ENCODE measurements around the gene ZEB2. TPM values are rescaled to one million over a fixed set of nuclear protein-coding genes. Genes with fewer than 3 reads are reported as not detected.
A peak's percentile ranks its signal among the peaks of the same experiment; 100 is the strongest.

ZEB2 gene
- total RNA-seq, 1 donor from 2014 or later: 6.3 TPM

DNA sequence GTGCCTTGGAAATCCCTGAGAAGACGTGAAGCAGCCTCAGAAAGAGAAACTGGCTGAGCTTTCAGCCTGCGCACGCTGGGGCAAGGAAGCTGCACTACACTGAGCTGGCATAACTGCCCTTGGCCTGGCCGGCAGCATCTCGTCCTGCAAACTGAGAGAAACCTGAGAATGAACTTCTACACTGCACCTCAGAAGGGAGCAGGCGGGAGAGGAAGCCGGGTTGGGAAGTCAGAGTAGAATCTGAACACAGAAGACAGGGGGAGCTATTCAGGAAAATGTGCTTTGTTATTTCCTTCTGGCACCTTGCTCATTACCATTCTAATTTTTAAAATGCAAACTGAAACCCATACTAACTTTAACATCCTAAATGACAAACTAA, 70.9 kb downstream of the ZEB2 start:
- TF ChIP-seq, protein P1, sequence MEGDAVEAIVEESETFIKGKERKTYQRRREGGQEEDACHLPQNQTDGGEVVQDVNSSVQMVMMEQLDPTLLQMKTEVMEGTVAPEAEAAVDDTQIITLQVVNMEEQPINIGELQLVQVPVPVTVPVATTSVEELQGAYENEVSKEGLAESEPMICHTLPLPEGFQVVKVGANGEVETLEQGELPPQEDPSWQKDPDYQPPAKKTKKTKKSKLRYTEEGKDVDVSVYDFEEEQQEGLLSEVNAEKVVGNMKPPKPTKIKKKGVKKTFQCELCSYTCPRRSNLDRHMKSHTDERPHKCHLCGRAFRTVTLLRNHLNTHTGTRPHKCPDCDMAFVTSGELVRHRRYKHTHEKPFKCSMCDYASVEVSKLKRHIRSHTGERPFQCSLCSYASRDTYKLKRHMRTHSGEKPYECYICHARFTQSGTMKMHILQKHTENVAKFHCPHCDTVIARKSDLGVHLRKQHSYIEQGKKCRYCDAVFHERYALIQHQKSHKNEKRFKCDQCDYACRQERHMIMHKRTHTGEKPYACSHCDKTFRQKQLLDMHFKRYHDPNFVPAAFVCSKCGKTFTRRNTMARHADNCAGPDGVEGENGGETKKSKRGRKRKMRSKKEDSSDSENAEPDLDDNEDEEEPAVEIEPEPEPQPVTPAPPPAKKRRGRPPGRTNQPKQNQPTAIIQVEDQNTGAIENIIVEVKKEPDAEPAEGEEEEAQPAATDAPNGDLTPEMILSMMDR (conservative IDR thresholded peaks at IDR 0.05; ENCODE audit: low read depth, low read length): peak; percentile 64
- DNase-seq (ENCODE audit: low read depth): no peak

DNA sequence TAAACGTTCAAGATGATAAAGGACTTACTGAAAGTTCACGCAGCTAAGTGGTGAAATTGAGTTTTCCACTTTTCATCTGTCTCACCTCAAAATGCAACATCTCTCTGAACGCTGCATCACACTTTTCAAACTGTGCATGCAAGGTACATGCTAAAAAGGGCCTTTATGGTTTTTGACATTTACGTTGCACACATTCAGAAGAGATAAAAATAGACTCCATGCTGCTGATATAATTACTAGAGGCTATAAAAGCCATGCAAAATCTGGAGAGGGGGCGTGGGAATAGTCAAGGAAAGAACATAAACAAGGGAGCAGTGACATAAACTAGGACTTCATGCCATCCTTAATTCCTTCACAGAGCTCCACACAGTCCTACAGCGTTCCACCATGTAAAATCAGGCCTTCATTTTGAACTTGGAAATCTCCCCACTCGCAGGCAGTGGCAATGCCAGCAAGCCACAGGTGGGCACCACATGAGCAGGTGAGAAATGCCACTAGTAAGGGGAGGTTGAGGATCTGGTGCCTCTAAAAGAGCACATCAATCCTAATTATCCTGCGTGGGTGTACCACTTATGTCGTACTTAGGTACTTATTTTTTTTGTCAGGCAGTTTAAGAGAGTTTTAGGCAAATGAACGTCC, 71.4 kb downstream of the ZEB2 start:
- H3K4me3 ChIP-seq (ENCODE audit: low read depth, low read length): peak overlapping the region; percentile 17
- TF ChIP-seq, protein P1 (conservative IDR thresholded peaks at IDR 0.05; ENCODE audit: low read depth, low read length): no peak
- no peak for DNase-seq (ENCODE audit: low read depth)

More for the DNA sequence above, 70.9 kb downstream of the ZEB2 start:
- peak overlapping the region; percentile 17 for H3K4me3 ChIP-seq (ENCODE audit: low read depth, low read length)

DNA sequence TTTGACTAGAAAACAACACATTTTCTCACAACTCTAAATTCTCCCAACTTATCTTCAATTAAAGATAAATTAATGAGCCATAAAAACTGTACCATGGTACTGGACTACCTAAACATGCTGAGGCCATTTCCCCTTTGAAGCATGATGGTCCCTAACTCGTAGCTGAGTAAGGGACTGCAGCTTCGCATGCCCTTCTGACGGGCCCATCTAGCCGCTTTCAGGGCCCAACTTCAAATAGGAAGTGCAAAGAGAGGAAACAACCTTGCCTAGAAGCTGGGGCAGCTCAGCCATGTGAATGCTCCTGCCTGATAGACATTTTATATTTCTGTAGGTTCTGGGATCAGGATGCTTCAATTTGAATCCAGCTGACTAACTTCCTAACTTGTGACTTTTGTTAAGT, 72.4 kb downstream of the ZEB2 start:
- DNase-seq (ENCODE audit: low read depth): no peak
- H3K4me3 ChIP-seq (ENCODE audit: low read depth, low read length): no peak overlapping the region
- TF ChIP-seq, protein P1 (conservative IDR thresholded peaks at IDR 0.05; ENCODE audit: low read depth, low read length): no peak

DNA sequence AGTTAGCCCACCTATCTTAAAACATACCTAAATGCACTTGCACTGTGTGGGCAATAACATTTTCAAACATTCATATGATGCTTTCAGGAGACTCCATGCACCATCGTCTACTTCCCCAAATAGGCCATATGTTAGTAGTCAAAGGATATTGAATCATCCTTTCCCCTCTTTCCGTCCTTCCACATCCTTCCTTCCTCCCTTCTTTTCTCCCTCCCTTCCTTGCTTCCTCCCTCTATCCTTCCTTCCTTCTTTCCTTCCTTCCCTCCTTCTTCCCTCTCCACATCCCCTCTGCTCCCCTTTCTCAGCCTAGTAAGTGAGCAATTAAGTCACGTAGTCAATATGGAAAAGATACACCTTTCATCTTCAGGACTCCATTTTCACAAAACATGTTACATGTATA, 73.8 kb downstream of the ZEB2 start:
- TF ChIP-seq, protein P1 (conservative IDR thresholded peaks at IDR 0.05; ENCODE audit: low read depth, low read length): no peak
- no peak overlapping the region for H3K4me3 ChIP-seq (ENCODE audit: low read depth, low read length)
- no peak for DNase-seq (ENCODE audit: low read depth)

DNA sequence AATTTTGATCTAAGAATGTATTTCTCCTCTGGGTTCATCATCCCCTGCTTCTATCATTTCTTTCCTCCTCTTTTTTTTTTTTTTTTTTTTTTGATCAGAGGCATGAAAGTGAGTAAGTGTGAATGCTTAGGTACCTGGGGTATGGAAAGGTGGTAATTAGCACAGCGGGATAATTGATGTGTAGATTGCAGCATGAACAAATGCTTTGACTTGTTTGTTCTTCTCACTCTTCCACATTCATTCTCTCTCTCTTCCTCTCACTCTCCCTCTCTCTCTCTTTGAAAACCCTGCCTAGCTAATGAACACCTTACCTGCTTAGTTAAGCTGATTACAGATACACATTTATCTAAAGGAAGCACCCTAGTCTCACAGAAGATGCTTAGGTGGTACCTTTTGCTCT, 74.7 kb downstream of the ZEB2 start:
- no peak overlapping the region for H3K4me3 ChIP-seq (ENCODE audit: low read depth, low read length)
- DNase-seq (ENCODE audit: low read depth): no peak
- TF ChIP-seq, protein P1 (conservative IDR thresholded peaks at IDR 0.05; ENCODE audit: low read depth, low read length): no peak

DNA sequence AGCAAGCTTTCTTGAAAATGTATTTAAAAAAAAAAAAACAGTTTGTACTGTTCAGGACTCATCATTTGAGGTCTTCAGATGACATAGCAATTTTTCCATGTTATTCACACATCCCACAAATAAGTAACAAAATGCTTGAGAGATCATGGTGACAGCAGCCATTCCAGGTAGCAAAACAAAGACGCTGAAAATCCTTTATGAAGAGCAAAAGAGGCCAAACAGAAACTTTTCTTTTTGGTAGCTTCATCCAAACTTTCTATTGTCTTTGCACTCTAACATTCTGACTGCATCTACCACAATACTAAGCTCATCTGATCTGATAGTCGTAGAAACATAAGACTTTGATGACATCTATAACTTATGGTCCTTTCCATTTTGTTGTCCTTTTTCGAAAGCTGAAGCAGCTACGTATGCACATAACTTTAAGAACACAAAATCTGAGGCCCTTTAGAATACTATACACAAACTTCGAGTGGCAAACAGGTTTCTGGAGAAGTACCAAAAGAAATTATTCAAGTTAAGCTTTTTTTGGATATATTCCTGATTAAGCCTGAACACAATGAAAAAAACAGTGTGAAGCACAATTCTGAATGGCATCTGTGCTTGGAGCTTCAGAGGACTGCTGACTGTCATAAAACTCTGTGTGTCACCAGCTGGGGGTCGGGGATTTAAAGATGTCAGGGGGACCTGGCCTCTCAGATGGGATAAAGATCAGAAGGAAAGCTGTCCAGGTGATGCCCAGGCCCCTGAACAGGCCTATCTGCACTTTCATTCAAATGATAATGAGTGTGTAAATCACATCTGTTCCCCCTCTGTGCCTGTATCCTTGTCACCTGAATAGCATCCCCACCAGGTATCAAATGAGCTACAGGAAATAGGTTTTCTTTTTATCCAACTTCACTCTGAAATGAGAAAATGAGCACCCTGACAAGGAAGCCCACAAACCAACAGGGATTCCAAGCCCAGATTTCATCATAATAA, 75.8 kb downstream of the ZEB2 start:
- TF ChIP-seq, protein P1 (conservative IDR thresholded peaks at IDR 0.05; ENCODE audit: low read depth, low read length): no peak
- DNase-seq (ENCODE audit: low read depth): no peak
- no peak overlapping the region for H3K4me3 ChIP-seq (ENCODE audit: low read depth, low read length)
